Breast epithelium (tissue), 3 donors: ENCODE measurements around the gene PMFBP1.

Experiments
- POLR2A ChIP-seq: fragments of 450-650 bp; IDR thresholded peaks from one replicate; pipeline ENCODE4 v1.6.1; 2016; ENCODE audit warnings: antibody characterized with exemption, mild to moderate bottlenecking, moderate library complexity
- TF ChIP-seq, protein P1 (sequence below), 3 donors: fragments of 450-650 bp; IDR thresholded peaks; one replicate each; pipeline ENCODE4 v1.5.1; 2016 to 2017; ENCODE audit warnings: antibody characterized with exemption in 3 of 3, mild to moderate bottlenecking in 3 of 3, moderate library complexity in 3 of 3

DNA sequence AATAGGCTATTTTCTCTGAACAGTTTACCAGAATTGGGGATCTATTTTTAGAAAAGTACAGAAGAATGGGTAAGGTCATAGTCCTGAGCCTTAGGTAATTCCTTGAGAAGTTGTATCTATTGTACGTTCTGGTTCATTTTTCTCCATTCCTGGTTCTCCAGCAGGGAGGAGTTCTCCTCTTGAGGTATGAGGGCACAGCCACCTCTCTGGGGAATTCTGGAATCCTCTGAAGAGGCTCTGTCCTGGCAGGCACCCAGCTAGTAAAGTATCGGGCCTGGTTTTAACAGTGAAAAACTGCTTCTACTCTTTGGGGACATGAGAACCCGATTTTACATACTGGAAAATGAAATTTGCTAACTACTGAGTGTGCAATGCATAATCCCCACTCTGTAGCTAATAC is 19.6 kb upstream of the PMFBP1 start:
- TF ChIP-seq POLR2A, result no peak
- TF ChIP-seq, protein P1, sequence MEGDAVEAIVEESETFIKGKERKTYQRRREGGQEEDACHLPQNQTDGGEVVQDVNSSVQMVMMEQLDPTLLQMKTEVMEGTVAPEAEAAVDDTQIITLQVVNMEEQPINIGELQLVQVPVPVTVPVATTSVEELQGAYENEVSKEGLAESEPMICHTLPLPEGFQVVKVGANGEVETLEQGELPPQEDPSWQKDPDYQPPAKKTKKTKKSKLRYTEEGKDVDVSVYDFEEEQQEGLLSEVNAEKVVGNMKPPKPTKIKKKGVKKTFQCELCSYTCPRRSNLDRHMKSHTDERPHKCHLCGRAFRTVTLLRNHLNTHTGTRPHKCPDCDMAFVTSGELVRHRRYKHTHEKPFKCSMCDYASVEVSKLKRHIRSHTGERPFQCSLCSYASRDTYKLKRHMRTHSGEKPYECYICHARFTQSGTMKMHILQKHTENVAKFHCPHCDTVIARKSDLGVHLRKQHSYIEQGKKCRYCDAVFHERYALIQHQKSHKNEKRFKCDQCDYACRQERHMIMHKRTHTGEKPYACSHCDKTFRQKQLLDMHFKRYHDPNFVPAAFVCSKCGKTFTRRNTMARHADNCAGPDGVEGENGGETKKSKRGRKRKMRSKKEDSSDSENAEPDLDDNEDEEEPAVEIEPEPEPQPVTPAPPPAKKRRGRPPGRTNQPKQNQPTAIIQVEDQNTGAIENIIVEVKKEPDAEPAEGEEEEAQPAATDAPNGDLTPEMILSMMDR (IDR thresholded peaks at IDR 0.05), result no peak
